ENCODE measurements around the gene ABCA1.
"Not testable (repeated sequence)": the region's sequence is repeated elsewhere in the genome, so short reads cannot be mapped to it uniquely, and the experiment has no call there.

ABCA1 gene

DNA sequence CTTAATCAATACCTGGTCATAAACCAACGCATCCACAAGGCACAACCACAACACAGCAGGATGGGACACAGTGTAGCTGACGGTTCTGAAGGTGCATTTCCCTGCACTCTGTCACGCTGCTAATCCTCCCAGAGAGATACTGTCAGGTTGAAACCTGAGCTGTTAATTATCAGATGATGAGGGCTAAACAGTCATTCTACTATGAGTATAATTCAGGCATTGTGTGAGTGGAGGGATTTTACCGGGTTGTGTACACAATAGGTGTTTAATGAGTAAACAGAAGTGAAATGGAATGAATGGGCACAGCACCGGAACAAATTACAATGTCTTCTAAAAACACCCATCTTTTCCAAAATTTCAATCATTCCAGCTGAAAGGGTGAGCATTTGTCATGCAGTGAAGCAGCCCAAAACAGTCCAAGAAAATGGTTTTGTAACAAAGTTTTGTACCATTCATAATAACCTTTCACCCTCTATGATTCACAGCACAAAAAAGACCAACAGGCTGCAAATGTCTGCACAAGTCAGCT lies 71.5 kb downstream of the ABCA1 start:
- Histone ChIP-seq H3K27ac (ENCODE audit: low read depth, low read length, poor library complexity, severe bottlenecking) (no peak overlapping the region), H3K9ac (ENCODE audit: low read length) (no peak overlapping the region), H3K9me2 (ENCODE audit: low read depth, low read length) (no peaks in the 10 kb centered on the region), H4K20me1 (ENCODE audit: insufficient read depth, low read length) (no peaks in the 10 kb centered on the region), H3K36me3 (ENCODE audit: insufficient read depth, low read length) (peaks cover 4% of the 10 kb centered on the region; the same call in 1 of the 2 replicates), H3F3A (ENCODE audit: insufficient read depth, low read length) (no peaks in the 10 kb centered on the region), H3K4me2 (ENCODE audit: low read length) (no peak overlapping the region), H2AFZ (ENCODE audit: low read length) (no peak overlapping the region), H3K79me2 (ENCODE audit: insufficient read depth, low read length) (no peaks in the 10 kb centered on the region), H3K27me3 (ENCODE audit: insufficient read depth, low read length) (no peaks in the 10 kb centered on the region), H3K9me3 (ENCODE audit: low read length) (no peaks in the 10 kb centered on the region), H3K4me3 (ENCODE audit: low read depth, low read length, poor library complexity, severe bottlenecking) (no peak overlapping the region), H3K4me1 (ENCODE audit: insufficient read depth, low read length, severe bottlenecking) (peaks cover 6% of the 10 kb centered on the region)
- no peak for TF ChIP-seq EZH2 (IDR thresholded peaks at IDR 0.05; ENCODE audit: borderline replicate concordance, low read length)
- TF ChIP-seq, protein P1, sequence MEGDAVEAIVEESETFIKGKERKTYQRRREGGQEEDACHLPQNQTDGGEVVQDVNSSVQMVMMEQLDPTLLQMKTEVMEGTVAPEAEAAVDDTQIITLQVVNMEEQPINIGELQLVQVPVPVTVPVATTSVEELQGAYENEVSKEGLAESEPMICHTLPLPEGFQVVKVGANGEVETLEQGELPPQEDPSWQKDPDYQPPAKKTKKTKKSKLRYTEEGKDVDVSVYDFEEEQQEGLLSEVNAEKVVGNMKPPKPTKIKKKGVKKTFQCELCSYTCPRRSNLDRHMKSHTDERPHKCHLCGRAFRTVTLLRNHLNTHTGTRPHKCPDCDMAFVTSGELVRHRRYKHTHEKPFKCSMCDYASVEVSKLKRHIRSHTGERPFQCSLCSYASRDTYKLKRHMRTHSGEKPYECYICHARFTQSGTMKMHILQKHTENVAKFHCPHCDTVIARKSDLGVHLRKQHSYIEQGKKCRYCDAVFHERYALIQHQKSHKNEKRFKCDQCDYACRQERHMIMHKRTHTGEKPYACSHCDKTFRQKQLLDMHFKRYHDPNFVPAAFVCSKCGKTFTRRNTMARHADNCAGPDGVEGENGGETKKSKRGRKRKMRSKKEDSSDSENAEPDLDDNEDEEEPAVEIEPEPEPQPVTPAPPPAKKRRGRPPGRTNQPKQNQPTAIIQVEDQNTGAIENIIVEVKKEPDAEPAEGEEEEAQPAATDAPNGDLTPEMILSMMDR (IDR thresholded peaks at IDR 0.05; ENCODE audit: low read length), result no peak

- Histone ChIP-seq H3F3A (ENCODE audit: insufficient read depth, low read length) (no peaks in the 10 kb centered on the region), H3K27ac (ENCODE audit: low read depth, low read length, poor library complexity, severe bottlenecking) (no peak overlapping the region), H3K9ac (ENCODE audit: low read length) (no peak overlapping the region), H3K4me2 (ENCODE audit: low read length) (no peak overlapping the region), H3K9me2 (ENCODE audit: low read depth, low read length) (no peaks in the 10 kb centered on the region), H3K79me2 (ENCODE audit: insufficient read depth, low read length) (no peaks in the 10 kb centered on the region), H3K9me3 (ENCODE audit: low read length) (no peaks in the 10 kb centered on the region), H2AFZ (ENCODE audit: low read length) (no peak overlapping the region), H3K4me1 (ENCODE audit: insufficient read depth, low read length, severe bottlenecking) (peaks cover 6% of the 10 kb centered on the region), H4K20me1 (ENCODE audit: insufficient read depth, low read length) (no peaks in the 10 kb centered on the region), H3K4me3 (ENCODE audit: low read depth, low read length, poor library complexity, severe bottlenecking) (no peak overlapping the region), H3K36me3 (ENCODE audit: insufficient read depth, low read length) (peaks cover 4% of the 10 kb centered on the region; the same call in 1 of the 2 replicates), H3K27me3 (ENCODE audit: insufficient read depth, low read length) (no peaks in the 10 kb centered on the region)
- TF ChIP-seq, protein P1 (IDR thresholded peaks at IDR 0.05; ENCODE audit: low read length), result no peak
- TF ChIP-seq EZH2 (IDR thresholded peaks at IDR 0.05; ENCODE audit: borderline replicate concordance, low read length), result no peak
Observed at GRCh38 chr9:104855807-104856206, 72.1 kb downstream of the ABCA1 start.

- H4K20me1 ChIP-seq (ENCODE audit: insufficient read depth, low read length); H3K4me1 ChIP-seq (ENCODE audit: insufficient read depth, low read length, severe bottlenecking): not testable (repeated sequence)
Observed at GRCh38 chr9:104855258-104855657, 72.7 kb downstream of the ABCA1 start.

DNA sequence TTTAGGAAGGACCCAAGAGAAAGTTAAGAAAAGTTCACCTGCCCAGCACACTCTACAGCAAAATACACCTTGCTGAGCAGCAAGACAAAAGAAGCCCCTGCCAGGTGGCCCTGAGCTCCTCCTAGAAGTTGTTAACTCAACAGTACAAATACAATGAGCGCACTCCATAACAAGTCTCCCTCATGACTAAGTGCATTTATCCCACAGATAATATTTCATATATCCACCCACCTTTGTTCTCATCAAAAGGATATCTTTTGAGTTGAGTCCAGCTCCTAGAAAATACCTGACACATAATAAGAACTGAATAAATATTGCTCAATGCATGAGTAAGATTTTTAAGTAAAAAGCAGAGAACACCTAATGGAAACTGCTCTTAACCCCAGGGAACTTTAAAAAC lies 73.3 kb downstream of the ABCA1 start:
- Histone ChIP-seq H3K79me2 (ENCODE audit: insufficient read depth, low read length) (no peaks in the 10 kb centered on the region), H3K4me3 (ENCODE audit: low read depth, low read length, poor library complexity, severe bottlenecking) (no peak overlapping the region), H3K9ac (ENCODE audit: low read length) (no peak overlapping the region), H3F3A (ENCODE audit: insufficient read depth, low read length) (no peaks in the 10 kb centered on the region), H3K9me3 (ENCODE audit: low read length) (no peaks in the 10 kb centered on the region), H3K4me1 (ENCODE audit: insufficient read depth, low read length, severe bottlenecking) (no peaks in the 10 kb centered on the region), H2AFZ (ENCODE audit: low read length) (no peak overlapping the region), H3K4me2 (ENCODE audit: low read length) (no peak overlapping the region), H3K27ac (ENCODE audit: low read depth, low read length, poor library complexity, severe bottlenecking) (no peak overlapping the region), H4K20me1 (ENCODE audit: insufficient read depth, low read length) (no peaks in the 10 kb centered on the region), H3K27me3 (ENCODE audit: insufficient read depth, low read length) (no peaks in the 10 kb centered on the region), H3K9me2 (ENCODE audit: low read depth, low read length) (no peaks in the 10 kb centered on the region), H3K36me3 (ENCODE audit: insufficient read depth, low read length) (peaks cover 4% of the 10 kb centered on the region; the same call in 1 of the 2 replicates)
- TF ChIP-seq EZH2 (IDR thresholded peaks at IDR 0.05; ENCODE audit: borderline replicate concordance, low read length), result no peak
- TF ChIP-seq, protein P1 (IDR thresholded peaks at IDR 0.05; ENCODE audit: low read length), result no peak

More at GRCh38 chr9:104855258-104855657, 72.7 kb downstream of the ABCA1 start:
- H3K36me3 ChIP-seq (ENCODE audit: insufficient read depth, low read length); H3K4me3 ChIP-seq (ENCODE audit: low read depth, low read length, poor library complexity, severe bottlenecking); H3K4me2 ChIP-seq (ENCODE audit: low read length); H2AFZ ChIP-seq (ENCODE audit: low read length); H3K9me3 ChIP-seq (ENCODE audit: low read length); H3K9me2 ChIP-seq (ENCODE audit: low read depth, low read length); H3K27me3 ChIP-seq (ENCODE audit: insufficient read depth, low read length); H3K27ac ChIP-seq (ENCODE audit: low read depth, low read length, poor library complexity, severe bottlenecking); H3K9ac ChIP-seq (ENCODE audit: low read length); H3K79me2 ChIP-seq (ENCODE audit: insufficient read depth, low read length); H3F3A ChIP-seq (ENCODE audit: insufficient read depth, low read length): not testable (repeated sequence)
